OCI-LY1 (cell line): ENCODE data around the gene PPP1CB.

ENCODE experiments used
- H2AFZ ChIP-seq: fragments of 200-600 bp; sonication (generic), shearing (Covaris generic); 2 replicates; pipeline ENCODE4 v1.6.0; 2014; ENCODE audit warnings: antibody characterized with exemption, mild to moderate bottlenecking, low read length
- H3F3A ChIP-seq: fragments of 200-600 bp; sonication (generic), shearing (Covaris generic); 2 replicates; pipeline ENCODE4 v1.6.0; 2014; ENCODE audit warnings: mild to moderate bottlenecking, antibody characterized with exemption, low read length, moderate library complexity; ENCODE audit not compliant: insufficient read depth
- H3K27ac ChIP-seq: fragments of 200-600 bp; sonication (generic); 2 replicates; pipeline ENCODE4 v1.5.1; 2014; ENCODE audit warnings: low read length, mixed run types, mild to moderate bottlenecking, low read depth; ENCODE audit not compliant: poor library complexity, severe bottlenecking
- H3K27me3 ChIP-seq: fragments of 200-600 bp; sonication (generic); 2 replicates; pipeline ENCODE4 v1.6.0; 2014; ENCODE audit warnings: antibody characterized with exemption, mild to moderate bottlenecking, low read length, moderate library complexity; ENCODE audit not compliant: insufficient read depth
- H3K36me3 ChIP-seq: fragments of 200-600 bp; sonication (generic); 2 replicates; pipeline ENCODE4 v1.6.1; 2014; ENCODE audit warnings: mild to moderate bottlenecking, antibody characterized with exemption, low read length, moderate library complexity, mixed read lengths; ENCODE audit not compliant: insufficient read depth
- H3K4me1 ChIP-seq: fragments of 200-600 bp; sonication (generic); 2 replicates; pipeline ENCODE4 v1.5.1; 2014; ENCODE audit warnings: mild to moderate bottlenecking, low read length, moderate library complexity; ENCODE audit not compliant: insufficient read depth, severe bottlenecking
- H3K4me2 ChIP-seq: fragments of 200-600 bp; sonication (generic), shearing (Covaris generic); 2 replicates; pipeline ENCODE4 v1.6.1; 2014; ENCODE audit warnings: low read length
- H3K4me3 ChIP-seq: fragments of 200-600 bp; sonication (generic); 2 replicates; pipeline ENCODE4 v1.5.1; 2014; ENCODE audit warnings: low read length, low read depth, mild to moderate bottlenecking, mixed read lengths; ENCODE audit not compliant: poor library complexity, severe bottlenecking
- H3K79me2 ChIP-seq: fragments of 200-600 bp; shearing (Covaris generic); 2 replicates; pipeline ENCODE4 v1.6.1; 2016; ENCODE audit warnings: mixed run types, low read length, mixed read lengths; ENCODE audit not compliant: insufficient read depth
- H3K9ac ChIP-seq: fragments of 200-600 bp; sonication (generic), shearing (Covaris generic); 2 replicates; pipeline ENCODE4 v1.6.1; 2014; ENCODE audit warnings: mild to moderate bottlenecking, low read length, mixed read lengths
- H3K9me2 ChIP-seq: fragments of 200-600 bp; sonication (generic), shearing (Covaris generic); 2 replicates; pipeline ENCODE4 v1.6.1; 2014; ENCODE audit warnings: low read depth, mild to moderate bottlenecking, low read length, mixed read lengths
- H3K9me3 ChIP-seq: fragments of 200-600 bp; shearing (Covaris generic); 2 replicates; pipeline ENCODE4 v1.6.1; 2014; ENCODE audit warnings: low read length, mixed read lengths
- H4K20me1 ChIP-seq: fragments of 200-600 bp; sonication (generic), shearing (Covaris generic); 2 replicates; pipeline ENCODE4 v1.6.0; 2016; ENCODE audit warnings: mild to moderate bottlenecking, low read length; ENCODE audit not compliant: insufficient read depth
- CTCF ChIP-seq: fragments of 200-600 bp; sonication (generic), shearing (Covaris generic); IDR thresholded peaks from 2 replicates; pipeline ENCODE4 v1.5.1; 2017; ENCODE audit warnings: mild to moderate bottlenecking, antibody characterized with exemption, low read length, moderate library complexity, mixed read lengths
- EZH2 ChIP-seq: fragments of 200-600 bp; sonication (generic), shearing (Covaris generic); IDR thresholded peaks from 2 replicates; pipeline ENCODE4 v1.8.0; 2017; ENCODE audit warnings: borderline replicate concordance, mixed run types, mild to moderate bottlenecking, antibody characterized with exemption, low read length, moderate library complexity, mixed read lengths

The PPP1CB gene

GRCh38 chr2:28716265-28716865 lies 35.3 kb upstream of the PPP1CB start:
- Histone ChIP-seq H3K9ac (no peak overlapping the region), H3K4me1 (no peaks in the 10 kb centered on the region), H4K20me1 (no peaks in the 10 kb centered on the region), H3K79me2 (no peaks in the 10 kb centered on the region), H3K27me3 (no peaks in the 10 kb centered on the region), H3K4me2 (no peak overlapping the region), H3K4me3 (no peak overlapping the region), H3F3A (no peaks in the 10 kb centered on the region), H3K9me2 (no peaks in the 10 kb centered on the region), H3K27ac (no peak overlapping the region), H3K9me3 (no peaks in the 10 kb centered on the region), H3K36me3 (no peaks in the 10 kb centered on the region), H2AFZ (no peak overlapping the region)
- TF ChIP-seq EZH2 (no peak), CTCF (no peak)

GRCh38 chr2:28717339-28717758 lies 34.3 kb upstream of the PPP1CB start:
- Histone ChIP-seq H3F3A (no peaks in the 10 kb centered on the region), H3K27ac (no peak overlapping the region), H2AFZ (no peak overlapping the region), H3K79me2 (no peaks in the 10 kb centered on the region), H4K20me1 (no peaks in the 10 kb centered on the region), H3K27me3 (no peaks in the 10 kb centered on the region), H3K36me3 (no peaks in the 10 kb centered on the region), H3K9me2 (no peaks in the 10 kb centered on the region), H3K4me1 (no peaks in the 10 kb centered on the region), H3K9ac (no peak overlapping the region), H3K4me2 (no peak overlapping the region), H3K9me3 (no peaks in the 10 kb centered on the region), H3K4me3 (no peak overlapping the region)
- TF ChIP-seq EZH2 (no peak), CTCF (no peak)

- H3K79me2 ChIP-seq: no peaks in the 10 kb centered on the region
- no peak overlapping the region for H3K27ac ChIP-seq
- no peaks in the 10 kb centered on the region for H3K9me3 ChIP-seq
- no peak overlapping the region for H3K4me2 ChIP-seq
- H3F3A ChIP-seq: no peaks in the 10 kb centered on the region
- H3K27me3 ChIP-seq: no peaks in the 10 kb centered on the region
- no peak overlapping the region for H3K9ac ChIP-seq
- no peaks in the 10 kb centered on the region for H3K9me2 ChIP-seq
- H3K4me3 ChIP-seq: no peak overlapping the region
- no peaks in the 10 kb centered on the region for H3K4me1 ChIP-seq
- TF ChIP-seq EZH2 (no peak), CTCF (no peak)
- no peaks in the 10 kb centered on the region for H3K36me3 ChIP-seq
- no peaks in the 10 kb centered on the region for H4K20me1 ChIP-seq
- H2AFZ ChIP-seq: no peak overlapping the region
Observed at GRCh38 chr2:28720345-28720744, 31.3 kb upstream of the PPP1CB start.
